COR-L47 (cell line): ENCODE data around the gene PSMD13.

Source experiments
- DNase-seq: peaks from one replicate; lab custom pipeline; 2025; lab: John Stamatoyannopoulos, UW

Gene PSMD13

DNA sequence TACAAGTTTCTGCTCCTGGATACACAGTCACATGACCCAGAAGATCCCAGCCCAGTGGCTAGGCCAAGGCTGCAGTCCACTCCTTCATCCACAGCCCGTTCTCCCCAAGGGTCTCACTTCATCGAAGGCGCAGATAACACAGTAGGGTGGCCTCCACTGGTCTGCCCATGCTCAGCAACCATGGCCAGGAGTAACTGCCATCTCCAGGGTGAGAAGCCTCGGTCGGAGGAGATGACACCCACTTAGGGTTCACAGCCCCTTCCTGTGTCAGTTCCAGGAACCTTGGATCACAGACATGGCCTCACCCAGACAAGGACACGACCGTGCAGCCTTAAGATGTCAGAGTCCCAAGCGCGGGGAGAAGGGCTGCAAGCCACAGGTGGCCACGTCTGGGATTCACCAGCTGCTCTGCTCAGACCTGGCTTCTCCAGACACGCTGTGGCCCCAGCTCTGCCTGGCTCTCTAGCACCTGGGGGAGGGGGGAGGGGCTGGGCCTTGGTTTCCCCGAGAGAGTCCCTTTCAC is 32.1 kb upstream of the PSMD13 start:
- DNase-seq: no peak

DNA sequence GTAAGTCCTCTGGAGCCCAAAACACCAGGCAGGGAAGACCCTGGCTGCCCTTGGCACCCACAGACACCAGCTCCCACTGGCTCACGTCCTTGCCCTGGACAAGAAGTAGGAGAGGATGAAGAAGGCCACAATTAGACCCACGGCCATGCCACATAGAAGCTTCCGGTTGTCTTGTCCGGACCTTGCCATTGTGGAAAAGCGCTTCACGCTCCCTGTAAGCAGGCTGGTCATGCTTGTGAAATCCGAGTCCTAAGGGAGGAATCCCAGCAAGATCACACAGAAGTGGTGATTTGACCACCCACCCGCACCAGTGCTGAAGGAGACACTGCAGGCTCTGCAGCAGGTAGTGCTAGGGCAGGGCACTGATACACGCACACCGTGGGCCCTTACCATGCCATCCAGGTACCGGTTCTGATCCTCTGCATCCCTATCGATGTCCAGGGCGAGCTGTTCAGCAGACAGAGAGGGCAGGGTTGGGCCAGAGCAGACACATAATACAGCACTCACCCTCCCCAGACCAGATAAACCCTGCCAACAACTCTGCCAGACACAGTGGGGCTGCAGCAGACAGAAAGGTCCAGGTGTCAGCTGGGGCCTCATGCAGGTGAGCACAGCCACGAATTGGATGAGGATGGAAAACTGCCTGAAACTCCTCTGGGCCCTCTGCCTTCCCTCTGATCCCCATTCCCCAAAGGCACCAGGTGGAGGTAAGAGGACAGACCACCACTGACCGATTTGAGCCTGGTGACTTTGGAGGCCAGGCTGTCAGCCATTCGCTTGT is 31.4 kb upstream of the PSMD13 start:
- no peak for DNase-seq

DNA sequence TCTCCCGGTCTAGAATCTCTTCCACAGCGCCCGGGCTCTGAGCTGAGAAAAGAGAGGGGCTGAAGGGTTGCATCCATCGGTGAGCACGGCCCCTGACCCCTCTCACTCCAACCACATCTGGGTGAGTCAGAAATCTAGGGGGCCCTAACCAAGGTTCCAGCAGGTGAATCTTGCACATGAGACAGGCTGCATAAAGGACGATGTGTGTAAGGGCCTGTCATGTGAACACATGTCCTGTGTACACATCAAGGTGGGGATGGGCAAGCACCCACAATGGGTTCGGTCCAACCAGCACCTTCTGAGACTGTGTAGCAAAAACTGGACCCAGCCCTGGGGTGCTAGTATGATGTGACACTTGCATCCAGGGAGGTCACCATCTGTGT is 30.8 kb upstream of the PSMD13 start:
- DNase-seq: no peak

DNA sequence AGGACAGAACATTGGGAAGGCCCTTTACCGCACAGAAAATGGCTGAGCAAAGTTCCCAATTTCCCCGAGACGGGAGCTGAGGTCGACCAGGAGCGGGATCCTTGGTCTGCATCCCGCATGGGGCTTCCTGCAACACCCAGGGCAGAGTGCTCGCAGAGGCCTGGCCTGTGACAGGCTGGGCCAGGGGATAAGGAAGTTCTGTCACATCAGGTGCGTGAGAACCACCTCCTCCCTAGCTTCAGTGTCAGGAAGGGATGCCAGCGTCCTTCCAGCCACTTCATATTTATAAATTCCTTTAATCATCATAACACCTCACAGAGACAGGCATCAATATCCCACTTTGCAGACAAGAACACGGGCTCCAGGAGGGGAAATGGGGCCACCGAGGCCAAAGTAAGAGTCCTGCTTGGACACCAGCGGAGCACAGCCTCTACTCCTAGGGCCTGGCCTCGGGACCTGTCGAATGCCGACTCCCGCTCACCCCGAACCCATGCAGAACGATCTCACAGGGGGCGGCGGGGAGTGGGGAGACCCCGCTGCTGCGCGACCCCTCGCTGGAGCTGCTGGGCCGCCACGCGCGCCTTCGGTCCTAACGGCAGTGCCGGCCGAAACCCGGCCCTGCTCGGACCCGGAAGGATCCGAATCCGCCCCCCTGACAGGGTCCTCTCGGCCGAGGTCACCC is 30.1 kb upstream of the PSMD13 start:
- no peak for DNase-seq

DNA sequence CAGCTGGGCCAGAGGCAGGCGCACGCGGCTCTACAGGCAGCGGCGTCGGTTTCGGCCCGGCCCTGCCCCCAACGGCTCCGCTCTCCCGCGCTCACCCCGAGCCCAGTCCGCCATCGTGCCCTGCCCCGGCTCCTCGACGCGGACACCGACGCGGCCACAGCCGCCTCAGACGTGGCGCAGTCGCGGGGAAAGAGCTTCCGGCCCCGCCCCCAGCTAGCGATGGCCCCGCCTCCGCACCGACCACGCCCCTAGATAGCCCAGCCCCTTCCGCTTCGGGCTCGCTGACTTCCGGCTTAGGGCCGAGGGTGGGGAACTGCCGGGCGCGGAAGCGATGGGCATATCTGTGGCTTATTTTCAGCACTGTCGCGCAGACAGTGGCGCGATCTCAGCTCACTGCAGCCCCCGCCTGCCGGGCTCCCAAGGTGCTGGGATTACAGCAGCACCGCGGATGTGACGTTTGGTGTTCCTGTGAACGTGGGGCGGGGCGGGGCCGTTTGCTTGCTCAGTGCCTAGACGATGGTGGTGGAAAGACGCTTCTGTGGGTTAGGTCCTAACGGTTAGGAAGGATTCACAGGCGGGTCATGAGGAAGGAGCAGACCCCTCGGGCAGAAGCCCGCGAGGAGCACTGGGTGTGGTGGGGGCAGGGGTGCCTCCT is 29.4 kb upstream of the PSMD13 start, which contains the start of the genes BET1L and RIC8A:
Gene BET1L, minus strand, starts transcription at position 192 of the 655 bp plus-strand sequence. Its CDS starts 78 bp downstream, at position 114.
Gene RIC8A, plus strand, starts transcription at position 501 of the 655 bp plus-strand sequence. CDS start 1,147 bp downstream, outside the sequence.
- peak; percentile 96 for DNase-seq

DNA sequence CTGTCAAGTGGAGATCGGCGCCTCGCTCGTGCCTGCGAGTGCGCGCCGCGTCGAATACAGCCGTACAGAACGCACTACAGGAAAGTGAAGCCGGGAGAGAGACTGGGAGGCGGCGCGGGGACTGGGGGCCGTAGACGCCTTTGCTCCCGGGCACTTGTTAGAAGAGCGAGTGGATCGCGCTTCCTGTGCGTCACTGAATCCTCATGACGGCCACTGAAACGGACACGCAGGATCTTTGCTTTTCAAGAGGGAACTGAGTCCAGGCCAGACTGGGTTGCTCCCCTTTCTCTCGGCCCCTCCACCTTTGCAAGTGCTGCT is 29.0 kb upstream of the PSMD13 start:
- DNase-seq: no peak

DNA sequence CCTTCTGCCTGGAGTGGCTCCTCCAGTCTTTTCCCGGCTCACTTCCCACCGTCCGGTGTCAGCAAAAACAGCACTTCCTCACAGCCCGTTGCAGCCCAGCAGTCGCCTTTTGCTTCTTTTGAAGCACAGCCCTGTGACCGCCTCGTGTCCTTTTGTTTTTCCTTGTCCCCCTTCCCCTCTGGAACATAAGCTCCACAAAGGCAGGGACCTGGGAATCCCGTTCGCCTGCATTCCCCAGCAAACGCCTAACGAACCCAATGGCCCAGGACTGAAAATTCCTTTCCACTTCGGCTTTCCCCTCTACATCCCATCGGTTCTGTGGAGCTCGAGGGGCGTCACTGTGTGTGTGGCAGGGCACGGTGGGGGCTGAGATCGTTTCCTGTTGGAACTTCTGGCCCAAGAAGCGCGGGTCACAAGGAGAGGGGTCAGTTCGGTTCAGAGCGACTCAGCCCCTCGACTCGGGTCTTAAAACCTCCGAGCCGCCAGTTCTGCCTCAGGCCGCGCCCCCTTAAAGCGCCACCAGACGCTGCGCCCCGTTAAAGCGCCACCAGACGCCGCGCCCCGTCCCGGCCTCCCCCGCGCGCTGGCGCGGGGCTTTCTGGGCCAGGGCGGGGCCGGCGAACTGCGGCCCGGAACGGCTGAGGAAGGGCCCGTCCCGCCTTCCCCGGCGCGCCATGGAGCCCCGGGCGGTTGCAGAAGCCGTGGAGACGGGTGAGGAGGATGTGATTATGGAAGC is 28.4 kb upstream of the PSMD13 start:
- peak; percentile 28 for DNase-seq

DNA sequence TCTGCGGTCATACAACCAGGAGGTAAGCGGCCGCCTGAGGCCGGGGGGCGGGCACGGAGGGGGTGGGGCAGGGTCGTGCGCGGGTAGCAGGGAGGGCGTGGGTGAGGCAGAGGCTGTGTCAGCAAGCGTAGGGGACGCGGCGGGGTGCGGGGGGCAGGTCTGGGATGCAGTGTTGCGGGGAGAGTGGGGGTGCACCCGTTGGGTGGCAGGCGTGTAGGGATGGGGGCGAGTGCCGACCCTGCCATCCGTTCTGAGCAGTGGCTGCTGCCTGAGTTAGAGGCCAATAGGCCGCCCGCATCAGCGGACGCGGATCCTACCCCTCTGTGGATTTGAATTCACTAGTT is 27.9 kb upstream of the PSMD13 start:
- DNase-seq: no peak

DNA sequence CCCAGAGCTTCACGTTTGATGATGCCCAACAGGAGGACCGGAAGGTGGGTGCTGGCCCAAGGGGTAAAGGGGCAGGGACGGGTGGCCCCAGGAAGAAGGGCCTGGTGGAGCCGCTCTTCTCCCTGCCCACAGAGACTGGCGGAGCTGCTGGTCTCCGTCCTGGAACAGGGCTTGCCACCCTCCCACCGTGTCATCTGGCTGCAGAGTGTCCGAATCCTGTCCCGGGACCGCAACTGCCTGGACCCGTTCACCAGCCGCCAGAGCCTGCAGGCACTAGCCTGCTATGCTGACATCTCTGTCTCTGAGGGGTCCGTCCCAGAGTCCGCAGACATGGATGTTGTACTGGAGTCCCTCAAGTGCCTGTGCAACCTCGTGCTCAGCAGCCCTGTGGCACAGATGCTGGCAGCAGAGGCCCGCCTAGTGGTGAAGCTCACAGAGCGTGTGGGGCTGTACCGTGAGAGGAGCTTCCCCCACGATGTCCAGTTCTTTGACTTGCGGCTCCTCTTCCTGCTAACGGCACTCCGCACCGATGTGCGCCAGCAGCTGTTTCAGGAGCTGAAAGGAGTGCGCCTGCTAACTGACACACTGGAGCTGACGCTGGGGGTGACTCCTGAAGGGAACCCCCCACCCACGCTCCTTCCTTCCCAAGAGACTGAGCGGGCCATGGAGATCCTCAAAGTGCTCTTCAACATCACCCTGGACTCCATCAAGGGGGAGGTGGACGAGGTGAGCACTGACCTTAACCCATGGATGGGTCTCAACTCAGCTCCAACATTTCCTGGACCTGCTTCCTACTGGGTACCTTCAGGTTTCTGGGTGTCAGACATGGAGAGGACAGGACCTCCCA is 27.3 kb upstream of the PSMD13 start:
- no peak for DNase-seq

DNA sequence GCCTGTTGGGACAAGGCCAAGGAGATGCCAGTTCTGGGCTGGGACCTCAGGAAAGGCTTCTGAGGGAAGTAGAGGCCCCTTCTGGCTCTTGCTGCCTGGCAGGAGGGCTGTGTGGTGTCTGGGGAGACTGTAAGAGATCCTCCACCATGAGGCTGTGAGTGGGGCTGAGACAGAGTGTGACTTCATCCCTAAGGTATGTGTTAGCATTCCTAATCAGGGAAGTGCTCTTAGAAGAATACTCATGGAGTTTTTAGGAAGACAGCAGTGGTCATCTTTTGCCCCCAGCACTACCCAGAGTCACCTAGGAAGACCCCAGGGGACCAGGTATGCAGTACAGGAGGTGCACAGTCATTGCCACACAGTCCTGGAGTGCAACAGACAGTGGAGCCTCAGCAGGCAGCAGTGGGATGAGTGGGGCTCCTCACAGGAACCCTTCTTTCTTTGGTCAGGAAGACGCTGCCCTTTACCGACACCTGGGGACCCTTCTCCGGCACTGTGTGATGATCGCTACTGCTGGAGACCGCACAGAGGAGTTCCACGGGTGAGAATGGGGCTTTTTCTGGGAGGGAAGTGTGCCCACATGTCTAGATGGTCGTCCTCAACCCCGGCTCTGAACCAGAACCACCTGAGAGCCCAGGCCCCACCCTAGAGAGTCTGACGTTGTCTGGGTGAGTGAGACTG is 26.5 kb upstream of the PSMD13 start:
- DNase-seq: no peak

DNA sequence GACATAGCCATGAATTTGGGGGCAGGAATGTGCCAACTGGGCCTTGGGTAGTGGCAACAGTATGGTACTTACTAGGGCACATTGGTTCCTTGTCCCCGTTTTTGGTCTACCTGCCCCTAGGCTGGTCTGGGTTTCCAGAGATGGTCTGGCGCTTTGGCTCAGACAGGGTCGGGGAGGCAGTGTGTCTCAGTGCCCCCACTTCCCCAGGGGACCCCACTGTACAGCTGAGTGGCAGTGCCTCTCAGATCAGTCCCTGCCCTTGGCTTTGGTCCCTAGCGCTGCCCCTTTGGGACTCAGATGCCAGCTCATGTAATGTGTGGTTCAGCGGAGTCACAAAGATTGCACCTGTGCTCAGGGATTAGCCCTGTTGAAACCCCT is 26.0 kb upstream of the PSMD13 start:
- no peak for DNase-seq

DNA sequence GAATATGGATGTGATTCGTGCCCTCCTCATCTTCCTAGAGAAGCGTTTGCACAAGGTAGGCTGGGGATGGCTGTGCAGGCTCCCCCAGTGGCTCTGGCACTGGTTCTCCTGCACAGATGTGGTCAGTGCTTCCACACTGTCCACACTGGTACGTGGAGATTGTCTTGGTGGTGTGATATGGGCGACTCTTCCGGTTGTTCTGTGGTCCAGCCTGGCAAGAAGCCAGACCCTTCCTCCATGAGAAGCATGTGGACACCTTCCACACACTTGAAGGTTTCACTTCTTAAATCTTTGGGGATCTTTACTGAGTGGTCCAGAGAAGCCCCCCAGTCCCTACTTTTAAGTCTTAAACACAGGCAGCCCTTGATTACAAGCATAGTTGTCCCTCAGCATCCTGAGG is 25.5 kb upstream of the PSMD13 start:
- no peak for DNase-seq

DNA sequence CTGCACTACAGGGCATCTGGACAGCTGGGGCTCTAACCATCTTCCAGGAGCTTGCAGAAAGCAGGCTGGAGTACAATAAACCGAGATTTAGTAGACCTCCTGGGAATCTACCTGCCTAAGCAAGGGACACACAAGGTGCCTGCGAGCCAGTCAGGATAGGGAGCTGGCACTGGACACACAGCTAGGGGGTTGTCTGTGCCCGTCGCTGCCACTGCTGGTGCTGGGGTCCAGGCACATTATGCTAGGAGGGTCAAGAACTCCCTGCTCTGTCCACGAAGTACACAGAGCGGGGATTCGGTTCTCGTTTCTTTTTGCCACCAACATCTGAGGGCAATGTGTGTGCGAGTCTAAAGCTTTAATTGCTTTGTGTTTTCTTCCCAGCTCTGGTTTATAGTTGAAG is 25.0 kb upstream of the PSMD13 start:
- no peak for DNase-seq

DNA sequence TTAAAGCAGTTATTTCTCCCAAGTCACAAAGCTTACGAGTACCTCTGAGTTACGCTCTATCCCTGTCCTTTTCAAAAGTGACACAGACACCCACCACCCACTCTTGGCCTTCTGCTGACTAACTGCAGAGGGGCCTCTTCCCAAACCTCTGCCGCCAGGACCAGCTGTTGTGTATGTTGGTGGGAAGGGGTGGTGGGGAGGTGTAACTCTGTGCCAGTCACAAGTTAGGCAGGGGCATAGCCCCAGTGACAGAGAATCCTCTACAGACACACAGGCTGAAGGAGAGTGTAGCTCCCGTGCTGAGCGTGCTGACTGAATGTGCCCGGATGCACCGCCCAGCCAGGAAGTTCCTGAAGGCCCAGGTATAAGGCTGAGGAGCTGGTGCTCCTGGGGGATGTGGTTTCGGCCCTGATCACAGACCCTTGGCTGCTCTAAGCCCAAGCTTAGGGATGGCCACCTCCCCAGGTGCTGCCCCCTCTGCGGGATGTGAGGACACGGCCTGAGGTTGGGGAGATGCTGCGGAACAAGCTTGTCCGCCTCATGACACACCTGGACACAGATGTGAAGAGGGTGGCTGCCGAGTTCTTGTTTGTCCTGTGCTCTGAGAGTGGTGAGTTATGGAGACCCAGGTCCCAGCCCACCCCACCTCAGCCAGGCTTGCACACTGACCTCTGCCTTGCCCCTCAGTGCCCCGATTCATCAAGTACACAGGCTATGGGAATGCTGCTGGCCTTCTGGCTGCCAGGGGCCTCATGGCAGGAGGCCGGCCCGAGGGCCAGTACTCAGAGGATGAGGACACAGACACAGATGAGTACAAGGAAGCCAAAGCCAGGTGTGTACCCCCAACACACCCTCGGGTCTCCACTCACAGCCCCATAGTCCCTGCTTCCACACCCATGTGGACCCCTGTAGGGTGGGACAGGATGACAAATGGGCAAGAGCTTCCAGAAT is 24.4 kb upstream of the PSMD13 start:
- DNase-seq: no peak

DNA sequence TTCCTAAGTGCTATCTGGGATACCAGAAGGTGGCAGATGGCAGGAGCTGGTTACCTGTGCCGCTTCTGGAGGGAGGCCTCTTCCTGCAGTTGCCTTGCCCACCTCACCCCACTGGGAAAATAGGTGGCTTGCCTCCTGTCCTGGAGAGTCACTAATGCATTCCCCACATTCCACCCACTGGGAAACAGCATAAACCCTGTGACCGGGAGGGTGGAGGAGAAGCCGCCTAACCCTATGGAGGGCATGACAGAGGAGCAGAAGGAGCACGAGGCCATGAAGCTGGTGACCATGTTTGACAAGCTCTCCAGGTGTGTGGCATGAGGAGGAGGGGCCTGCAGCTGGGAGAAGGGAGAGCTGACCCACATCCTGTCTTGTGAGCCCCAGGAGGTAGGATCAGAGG is 23.7 kb upstream of the PSMD13 start:
- DNase-seq: no peak

DNA sequence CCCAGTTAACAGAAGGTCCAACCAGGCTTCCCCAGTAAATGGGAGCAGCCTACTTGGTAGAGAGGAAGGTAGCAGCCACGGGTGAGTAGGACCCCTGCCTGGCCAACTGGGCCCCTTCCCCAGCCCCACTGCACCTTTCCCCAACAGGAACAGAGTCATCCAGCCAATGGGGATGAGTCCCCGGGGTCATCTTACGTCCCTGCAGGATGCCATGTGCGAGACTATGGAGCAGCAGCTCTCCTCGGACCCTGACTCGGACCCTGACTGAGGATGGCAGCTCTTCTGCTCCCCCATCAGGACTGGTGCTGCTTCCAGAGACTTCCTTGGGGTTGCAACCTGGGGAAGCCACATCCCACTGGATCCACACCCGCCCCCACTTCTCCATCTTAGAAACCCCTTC is 22.7 kb upstream of the PSMD13 start:
- no peak for DNase-seq

DNA sequence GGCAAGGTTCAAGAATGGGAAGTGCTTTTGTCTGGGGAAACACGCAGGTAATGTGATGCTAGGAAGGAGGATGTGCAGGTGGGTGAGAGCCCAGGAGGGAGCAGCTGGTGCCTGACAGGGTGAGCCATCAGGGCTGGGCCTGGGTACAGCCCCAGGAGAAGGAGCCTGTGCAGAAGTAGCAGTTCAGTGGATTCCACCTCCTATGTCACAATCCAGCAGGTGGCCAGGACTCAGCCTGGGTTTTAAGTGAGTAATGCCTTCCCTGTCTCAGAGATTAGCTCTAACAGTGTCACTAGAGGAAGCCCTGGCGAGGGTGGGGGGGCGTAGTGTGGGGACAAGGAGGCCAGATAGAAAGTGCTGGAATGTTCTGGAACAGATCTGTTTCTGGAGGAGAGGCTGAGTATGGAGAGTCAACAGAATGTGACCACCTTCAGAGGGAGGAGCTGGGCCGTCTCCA is 21.2 kb upstream of the PSMD13 start:
- no peak for DNase-seq

DNA sequence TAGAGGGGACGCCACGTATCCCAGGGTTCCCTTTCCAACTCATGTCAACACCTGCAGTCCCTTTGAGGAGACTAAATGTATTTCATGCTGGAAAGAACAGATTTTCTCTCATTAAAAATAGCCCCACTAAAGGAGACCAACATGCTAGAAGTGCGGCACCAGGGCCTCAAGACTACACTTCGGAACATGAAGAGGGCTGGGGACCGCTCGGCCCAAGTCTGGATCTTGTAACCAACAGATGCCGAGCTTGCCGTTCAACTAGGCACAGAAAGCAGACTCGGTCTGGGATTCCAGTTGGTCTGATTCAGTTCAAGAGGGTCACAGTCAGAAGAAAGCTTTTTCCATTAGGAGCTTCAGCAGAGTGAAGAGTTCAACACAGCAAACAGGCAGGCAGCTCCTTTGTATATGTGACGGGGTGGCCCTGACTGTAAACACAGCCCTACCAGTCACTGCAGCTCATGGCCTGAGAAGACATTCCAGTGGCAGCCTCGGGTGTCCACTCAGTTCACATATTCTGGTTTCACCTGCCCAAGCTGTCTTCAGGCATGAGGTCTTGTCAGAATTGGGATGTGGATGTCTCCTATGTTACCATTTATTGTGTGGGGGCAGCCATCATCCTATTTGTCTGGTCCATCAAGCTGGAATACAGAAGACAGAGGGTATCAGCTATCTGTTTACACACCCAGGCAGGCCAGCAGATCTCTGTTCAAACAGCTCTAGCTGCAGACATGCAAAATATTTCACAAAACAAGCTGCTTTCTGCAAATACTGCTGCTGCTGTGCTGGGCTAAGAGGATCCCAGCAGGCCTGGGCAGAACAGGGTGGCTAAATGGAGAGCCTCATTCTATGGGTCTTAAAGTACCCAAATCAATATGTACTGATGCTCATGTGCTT is 20.4 kb upstream of the PSMD13 start:
- DNase-seq: no peak

DNA sequence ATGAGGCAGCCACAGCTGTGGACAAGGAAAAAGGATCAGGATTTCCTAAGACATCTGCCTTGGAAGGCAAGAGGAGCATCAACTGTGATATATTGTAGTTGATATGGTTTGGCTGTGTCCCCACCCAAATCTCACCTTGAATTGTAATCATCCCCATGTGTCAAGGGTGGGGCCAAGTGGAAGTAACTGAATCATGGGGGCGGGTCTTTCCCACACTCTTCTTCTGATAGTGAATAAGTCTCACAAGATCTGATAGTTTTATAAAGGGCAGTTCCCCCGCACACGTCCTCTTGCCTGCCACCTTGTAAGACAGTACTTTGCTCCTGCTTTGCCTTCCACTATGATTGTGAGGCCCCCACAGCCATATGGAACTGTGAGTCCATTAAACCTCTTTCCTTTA is 19.1 kb upstream of the PSMD13 start:
- no peak for DNase-seq
